Adrenal gland (tissue), 5 donors: ENCODE data around the gene ZNF200.

Experiments
- POLR2A ChIP-seq, 2 donors: fragments of 450-650 bp; IDR thresholded peaks; one replicate each; pipeline ENCODE4 v1.6.1; 2017; ENCODE audit warnings: antibody characterized with exemption in 2 of 2, mild to moderate bottlenecking in 2 of 2, moderate library complexity in 1 of 2
- TF ChIP-seq, protein P1 (sequence below), 6 experiments: fragments of 450-650 bp in 4 of 6; fragments of 200-600 bp in 2 of 6; sonication (generic) in 1 of 6; IDR thresholded peaks; 1 replicate in 5 of 6; 2 replicates in 1 of 6; pipeline versions ENCODE4 v1.5.1 to v1.8.0; 2016 to 2021; ENCODE audit warnings: antibody characterized with exemption in 6 of 6, mild to moderate bottlenecking in 2 of 6, moderate library complexity in 1 of 6
- donor health status: DM: no; HTN: no; CAD: no.

DNA sequence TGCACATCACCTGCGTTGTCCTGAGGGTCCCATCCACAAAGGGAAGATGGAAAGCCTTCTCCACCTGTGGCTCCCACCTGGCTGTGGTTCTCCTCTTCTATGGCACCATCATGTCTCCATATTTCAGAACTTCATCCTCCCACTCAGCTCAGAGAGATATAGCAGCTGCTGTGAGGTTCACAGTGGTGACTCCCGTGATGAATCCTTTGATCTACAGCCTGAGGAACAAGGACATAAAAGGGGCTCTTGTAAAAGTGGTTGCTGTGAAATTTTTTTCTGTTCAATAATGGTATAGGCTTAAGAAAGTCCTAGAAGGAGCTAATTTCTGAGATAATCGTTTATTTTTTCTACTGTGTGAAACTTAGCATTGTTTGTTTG is 18.7 kb downstream of the ZNF200 start:
- TF ChIP-seq, protein P1, sequence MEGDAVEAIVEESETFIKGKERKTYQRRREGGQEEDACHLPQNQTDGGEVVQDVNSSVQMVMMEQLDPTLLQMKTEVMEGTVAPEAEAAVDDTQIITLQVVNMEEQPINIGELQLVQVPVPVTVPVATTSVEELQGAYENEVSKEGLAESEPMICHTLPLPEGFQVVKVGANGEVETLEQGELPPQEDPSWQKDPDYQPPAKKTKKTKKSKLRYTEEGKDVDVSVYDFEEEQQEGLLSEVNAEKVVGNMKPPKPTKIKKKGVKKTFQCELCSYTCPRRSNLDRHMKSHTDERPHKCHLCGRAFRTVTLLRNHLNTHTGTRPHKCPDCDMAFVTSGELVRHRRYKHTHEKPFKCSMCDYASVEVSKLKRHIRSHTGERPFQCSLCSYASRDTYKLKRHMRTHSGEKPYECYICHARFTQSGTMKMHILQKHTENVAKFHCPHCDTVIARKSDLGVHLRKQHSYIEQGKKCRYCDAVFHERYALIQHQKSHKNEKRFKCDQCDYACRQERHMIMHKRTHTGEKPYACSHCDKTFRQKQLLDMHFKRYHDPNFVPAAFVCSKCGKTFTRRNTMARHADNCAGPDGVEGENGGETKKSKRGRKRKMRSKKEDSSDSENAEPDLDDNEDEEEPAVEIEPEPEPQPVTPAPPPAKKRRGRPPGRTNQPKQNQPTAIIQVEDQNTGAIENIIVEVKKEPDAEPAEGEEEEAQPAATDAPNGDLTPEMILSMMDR (IDR thresholded peaks at IDR 0.05): no peak
- no peak for TF ChIP-seq POLR2A (IDR thresholded peaks at IDR 0.05)
